MM.1S (cell line): ENCODE data around the gene BBC3.

ENCODE experiments used
- DNase-seq: peaks from one replicate; pipeline ENCODE4 v3.0.0-alpha.2; 2015
- H2AFZ ChIP-seq: fragments of 300-600 bp; sonication (generic); 2 replicates; pipeline ENCODE4 v1.6.0; 2016; ENCODE audit warnings: antibody characterized with exemption, low read length
- H3F3A ChIP-seq: fragments of 300-600 bp; sonication (generic); 2 replicates; pipeline ENCODE4 v1.6.1; 2016; ENCODE audit warnings: mild to moderate bottlenecking, antibody characterized with exemption, low read length, moderate library complexity, mixed read lengths; ENCODE audit not compliant: insufficient read depth
- H3K27ac ChIP-seq: fragments of 300-600 bp; sonication (generic); 2 replicates; pipeline ENCODE4 v1.5.1; 2016; ENCODE audit warnings: mild to moderate bottlenecking, low read length
- H3K27me3 ChIP-seq: fragments of 300-600 bp; sonication (generic); replicated peaks from 2 replicates; pipeline ENCODE4 v1.6.0; 2016; ENCODE audit warnings: low read length; ENCODE audit not compliant: insufficient read depth
- H3K36me3 ChIP-seq: fragments of 300-600 bp; sonication (generic); replicated peaks from 2 replicates; pipeline ENCODE4 v1.6.1; 2016; ENCODE audit warnings: mild to moderate bottlenecking, low read length, mixed read lengths; ENCODE audit not compliant: insufficient read depth
- H3K4me1 ChIP-seq: fragments of 300-600 bp; sonication (generic); 2 replicates; pipeline ENCODE4 v1.6.1; 2016; ENCODE audit warnings: low read length, mixed read lengths
- H3K4me2 ChIP-seq: fragments of 300-600 bp; sonication (generic); 2 replicates; pipeline ENCODE4 v1.6.0; 2016; ENCODE audit warnings: low read depth, low read length
- H3K4me3 ChIP-seq: fragments of 300-600 bp; sonication (generic); 2 replicates; pipeline ENCODE4 v1.5.1; 2016; ENCODE audit warnings: low read length, mixed read lengths
- H3K79me2 ChIP-seq: fragments of 300-600 bp; sonication (generic); 2 replicates; pipeline ENCODE4 v1.6.1; 2016; ENCODE audit warnings: mixed run types, low read length, mixed read lengths
- H3K9ac ChIP-seq: fragments of 300-600 bp; sonication (generic); 2 replicates; pipeline ENCODE4 v1.6.1; 2016; ENCODE audit warnings: low read length, mixed read lengths
- H3K9me2 ChIP-seq: fragments of 300-600 bp; sonication (generic); replicated peaks from 2 replicates; pipeline ENCODE4 v1.6.1; 2016; ENCODE audit warnings: mild to moderate bottlenecking, low read length, mixed read lengths; ENCODE audit not compliant: insufficient read depth
- H3K9me3 ChIP-seq: fragments of 300-600 bp; sonication (generic); replicated peaks from 2 replicates; pipeline ENCODE4 v1.6.1; 2016; ENCODE audit warnings: mild to moderate bottlenecking, low read length, mixed read lengths; ENCODE audit not compliant: insufficient read depth
- H4K20me1 ChIP-seq: fragments of 300-600 bp; sonication (generic); 2 replicates; pipeline ENCODE4 v1.6.1; 2016; ENCODE audit warnings: mild to moderate bottlenecking, low read length, moderate library complexity, mixed read lengths; ENCODE audit not compliant: insufficient read depth
- EZH2 ChIP-seq: fragments of 300-600 bp; sonication (generic); optimal IDR thresholded peaks from 2 replicates; pipeline ENCODE3; 2017; ENCODE audit warnings: low read depth, mild to moderate bottlenecking, antibody characterized with exemption, low read length, mixed read lengths
- EZH2phosphoT487 ChIP-seq: fragments of 300-600 bp; sonication (generic); IDR thresholded peaks from 2 replicates; pipeline ENCODE4 v1.6.1; 2018; ENCODE audit warnings: antibody characterized with exemption, low read length
- TF ChIP-seq, protein P1 (sequence below): fragments of 300-600 bp; sonication (generic); IDR thresholded peaks from 2 replicates; pipeline ENCODE4 v1.5.1; 2016; ENCODE audit warnings: antibody characterized with exemption, low read length, mixed read lengths

Gene BBC3

DNA sequence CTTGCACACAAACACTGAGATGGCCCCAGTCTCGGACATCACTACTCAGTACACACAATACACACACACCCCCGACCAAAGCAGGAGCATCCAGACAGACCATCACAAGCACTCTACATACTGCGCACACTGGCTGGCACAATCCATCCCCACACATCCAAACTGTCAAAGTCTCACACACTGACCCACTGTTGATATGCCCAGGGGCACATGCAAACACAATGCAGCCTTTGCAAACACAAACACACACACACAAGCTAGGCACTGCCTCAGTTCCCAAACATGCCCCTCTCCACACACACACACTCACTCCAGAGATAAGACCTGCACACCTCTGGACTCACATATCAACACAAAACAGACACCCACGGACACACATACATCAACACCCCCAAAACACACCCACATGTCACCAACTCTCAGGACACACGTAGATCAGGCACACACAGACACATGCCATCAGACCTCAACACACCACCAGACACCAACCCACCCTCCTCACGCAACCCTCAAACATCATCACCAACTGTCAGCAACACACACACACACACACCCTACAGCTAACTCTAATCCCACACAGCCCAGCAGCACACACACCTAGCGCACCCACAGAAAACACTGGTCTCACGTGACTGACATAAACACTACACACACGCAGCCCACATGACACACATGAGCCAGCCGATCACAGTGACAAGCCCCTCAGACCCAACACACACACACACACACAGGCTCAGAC, 1.9 kb downstream of the BBC3 start:
- Histone ChIP-seq H3K27ac (peak overlapping the region; percentile 25; the same call in 1 of the 2 replicates), H3K4me3 (peak overlapping the region; percentile 83), H3K4me2 (peak overlapping the region; percentile 98), H2AFZ (no peak overlapping the region), H3K4me1 (peaks cover 36% of the 10 kb centered on the region), H3F3A (peaks cover 47% of the 10 kb centered on the region), H3K9ac (peak overlapping the region; percentile 71; the same call in 1 of the 2 replicates), H4K20me1 (no peaks in the 10 kb centered on the region), H3K79me2 (peaks cover 12% of the 10 kb centered on the region; the same call in 1 of the 2 replicates), H3K9me3 (no peaks in the 10 kb centered on the region), H3K9me2 (no peaks in the 10 kb centered on the region), H3K27me3 (no peaks in the 10 kb centered on the region), H3K36me3 (no peaks in the 10 kb centered on the region)
- TF ChIP-seq EZH2 (no peak), EZH2phosphoT487 (no peak)
- TF ChIP-seq, protein P1, sequence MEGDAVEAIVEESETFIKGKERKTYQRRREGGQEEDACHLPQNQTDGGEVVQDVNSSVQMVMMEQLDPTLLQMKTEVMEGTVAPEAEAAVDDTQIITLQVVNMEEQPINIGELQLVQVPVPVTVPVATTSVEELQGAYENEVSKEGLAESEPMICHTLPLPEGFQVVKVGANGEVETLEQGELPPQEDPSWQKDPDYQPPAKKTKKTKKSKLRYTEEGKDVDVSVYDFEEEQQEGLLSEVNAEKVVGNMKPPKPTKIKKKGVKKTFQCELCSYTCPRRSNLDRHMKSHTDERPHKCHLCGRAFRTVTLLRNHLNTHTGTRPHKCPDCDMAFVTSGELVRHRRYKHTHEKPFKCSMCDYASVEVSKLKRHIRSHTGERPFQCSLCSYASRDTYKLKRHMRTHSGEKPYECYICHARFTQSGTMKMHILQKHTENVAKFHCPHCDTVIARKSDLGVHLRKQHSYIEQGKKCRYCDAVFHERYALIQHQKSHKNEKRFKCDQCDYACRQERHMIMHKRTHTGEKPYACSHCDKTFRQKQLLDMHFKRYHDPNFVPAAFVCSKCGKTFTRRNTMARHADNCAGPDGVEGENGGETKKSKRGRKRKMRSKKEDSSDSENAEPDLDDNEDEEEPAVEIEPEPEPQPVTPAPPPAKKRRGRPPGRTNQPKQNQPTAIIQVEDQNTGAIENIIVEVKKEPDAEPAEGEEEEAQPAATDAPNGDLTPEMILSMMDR = no peak
- DNase-seq = no peak

DNA sequence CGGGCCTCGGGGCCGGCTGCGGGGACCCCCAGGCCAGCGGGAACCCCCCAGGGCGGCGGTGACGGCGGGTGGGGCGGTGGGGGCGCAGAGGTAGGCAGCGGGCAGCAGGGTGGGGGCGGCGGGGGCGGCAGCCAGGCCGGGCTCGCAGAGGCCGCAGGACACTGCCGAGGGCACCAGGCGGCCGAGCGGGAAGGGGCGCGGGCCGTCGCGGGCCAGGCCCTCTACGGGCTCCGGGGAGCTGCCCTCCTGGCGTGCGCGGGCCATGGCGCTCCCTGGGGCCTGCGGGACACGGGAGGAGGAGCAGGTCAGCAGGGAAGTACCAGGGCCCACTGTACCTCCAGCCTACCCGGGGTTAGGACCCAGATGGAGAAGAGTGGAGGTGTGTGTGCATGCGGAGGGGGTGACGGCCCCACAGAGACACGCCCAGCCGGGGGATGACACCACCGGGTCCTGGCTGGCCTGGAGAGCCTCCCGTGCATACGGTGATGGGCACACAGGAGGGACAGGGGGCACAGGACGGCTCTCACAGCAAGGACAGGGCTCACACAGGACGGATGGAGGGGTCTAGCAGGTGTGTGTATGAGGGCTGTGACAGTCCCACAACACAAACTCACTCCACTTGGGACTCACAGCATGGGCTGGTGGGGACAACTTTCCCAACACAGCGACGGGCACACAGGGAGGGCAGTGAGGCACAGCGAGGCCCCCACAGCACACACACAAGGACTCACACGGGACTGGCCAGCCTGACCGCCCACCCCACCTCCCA, 2.6 kb downstream of the BBC3 start:
- H3K9me2 ChIP-seq = no peaks in the 10 kb centered on the region
- no peaks in the 10 kb centered on the region for H4K20me1 ChIP-seq
- peak overlapping the region; percentile 83 for H3K4me3 ChIP-seq
- DNase-seq = peak; percentile 19
- H3K27ac ChIP-seq = peak overlapping the region; percentile 96; the same call in 1 of the 2 replicates
- peak overlapping the region; percentile 98 for H3K4me2 ChIP-seq
- 0 out of 2 replicates have a peak overlapping the region, but pooled peaks have one; percentile 55 for H2AFZ ChIP-seq
- H3K9ac ChIP-seq = peak overlapping the region; percentile 98; the same call in 1 of the 2 replicates
- H3K36me3 ChIP-seq = no peaks in the 10 kb centered on the region
- TF ChIP-seq EZH2 (no peak), EZH2phosphoT487 (no peak)
- TF ChIP-seq, protein P1 = no peak
- peaks cover 36% of the 10 kb centered on the region for H3K4me1 ChIP-seq
- peaks cover 15% of the 10 kb centered on the region for H3K79me2 ChIP-seq
- peaks cover 47% of the 10 kb centered on the region for H3F3A ChIP-seq
- H3K27me3 ChIP-seq = no peaks in the 10 kb centered on the region
- no peaks in the 10 kb centered on the region for H3K9me3 ChIP-seq

DNA sequence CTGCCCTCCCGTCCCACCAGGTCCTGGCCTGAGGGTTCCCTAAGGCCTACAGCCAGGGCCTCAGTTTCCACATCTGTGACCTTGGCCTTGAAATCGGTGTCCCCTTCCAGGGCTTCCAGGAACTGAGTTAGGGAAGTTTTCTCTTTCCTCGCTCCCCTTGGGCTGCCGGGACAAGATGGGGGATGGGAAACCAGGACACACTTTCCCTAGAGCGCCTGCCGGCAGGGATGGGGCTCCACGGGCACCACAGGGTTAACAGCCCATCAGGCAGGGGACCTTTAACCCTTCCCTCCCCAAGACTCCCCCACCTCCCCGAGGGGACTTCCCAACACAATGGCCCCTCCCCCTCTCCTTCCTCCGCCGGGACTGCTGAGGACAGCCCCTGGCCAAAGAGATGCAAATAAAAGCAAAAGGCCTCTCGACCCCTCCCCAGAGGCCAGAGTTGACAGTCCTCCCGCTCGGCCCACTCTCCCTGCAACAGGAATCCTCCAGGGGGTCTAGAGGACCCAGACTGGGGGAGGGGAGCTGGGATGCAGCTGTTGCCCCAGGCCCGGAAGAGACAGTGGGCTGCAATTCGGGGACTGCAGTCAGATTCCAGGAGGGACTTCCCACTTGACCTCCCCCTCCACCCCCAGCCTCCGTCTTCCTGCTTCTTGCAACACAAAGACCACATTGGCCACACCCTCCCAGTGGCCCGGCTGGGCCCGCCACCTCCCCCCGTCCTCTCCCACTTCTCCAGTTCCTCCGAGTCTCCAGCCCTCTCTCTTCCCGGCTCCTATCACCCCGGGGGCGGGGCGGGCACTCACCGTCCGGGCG, 3.4 kb downstream of the BBC3 start:
- Histone ChIP-seq H3K4me3 (peak overlapping the region; percentile 70), H3K27ac (peak overlapping the region; percentile 96), H3K27me3 (no peaks in the 10 kb centered on the region), H3K4me2 (peak overlapping the region; percentile 85), H2AFZ (0 out of 2 replicates have a peak overlapping the region, but pooled peaks have one; percentile 55), H3K4me1 (peaks cover 34% of the 10 kb centered on the region), H3K79me2 (peaks cover 15% of the 10 kb centered on the region), H4K20me1 (no peaks in the 10 kb centered on the region), H3K36me3 (no peaks in the 10 kb centered on the region), H3F3A (peaks cover 46% of the 10 kb centered on the region), H3K9me3 (no peaks in the 10 kb centered on the region), H3K9ac (peak overlapping the region; percentile 98), H3K9me2 (no peaks in the 10 kb centered on the region)
- peak; percentile 70 for DNase-seq
- TF ChIP-seq EZH2 = no peak
- TF ChIP-seq, protein P1 = no peak
- TF ChIP-seq EZH2phosphoT487 = no peak
